T47D (cell line): Measurements from ENCODE around the gene GLCE.
A peak's percentile ranks its signal among the peaks of the same experiment; 100 is the strongest.

Experiments
- DNase-seq, 2 experiments: peaks; one replicate each; pipeline versions ENCODE4 v3.0.0 to v3.0.0-alpha.2; 2011 to 2012; ENCODE audit warnings: low read depth in 1 of 2, low spot score in 1 of 2
- JUND ChIP-seq: IDR thresholded peaks from 2 replicates; pipeline ENCODE4 v1.6.1; 2012; ENCODE audit warnings: low read depth
- in situ Hi-C: cut with HindIII; loops from 2 replicates; pipeline ENCODE4 v1.10.0; 2016; ENCODE audit warnings: low sequenced_read_pairs, low pct_unique_long_range_greater_than_20kb

GLCE gene

GRCh38 chr15:69209661-69210060, 49.2 kb downstream of the GLCE start:
- TF ChIP-seq JUND: no peak
- in situ Hi-C loops: no loop called here
- no peak for DNase-seq

- no peak for TF ChIP-seq JUND
- in situ Hi-C loops: no loop called here
- DNase-seq: no peak
Measured at GRCh38 chr15:69210574-69210973, 50.1 kb downstream of the GLCE start.

GRCh38 chr15:69213786-69214185, 53.4 kb downstream of the GLCE start:
- DNase-seq: no peak
- in situ Hi-C loops: no loop called here
- TF ChIP-seq JUND: no peak

- TF ChIP-seq JUND: no peak
- no peak for DNase-seq
- in situ Hi-C loops: no loop called here
Measured at GRCh38 chr15:69215314-69216035, 55.0 kb downstream of the GLCE start.

GRCh38 chr15:69217381-69217780, 56.9 kb downstream of the GLCE start:
- in situ Hi-C loops: no loop called here
- no peak for TF ChIP-seq JUND
- no peak for DNase-seq

- in situ Hi-C loops: no loop called here
- no peak for DNase-seq
- no peak for TF ChIP-seq JUND
Measured at GRCh38 chr15:69219690-69220089, 59.3 kb downstream of the GLCE start.

GRCh38 chr15:69222002-69222474, 61.6 kb downstream of the GLCE start:
- no peak for DNase-seq
- in situ Hi-C loops: no loop called here
- no peak for TF ChIP-seq JUND

GRCh38 chr15:69223083-69223813, 62.8 kb downstream of the GLCE start:
- no peak for TF ChIP-seq JUND
- no peak for DNase-seq
- in situ Hi-C loops: no loop called here

- in situ Hi-C loops: no loop called here
- no peak for TF ChIP-seq JUND
- DNase-seq: peak in 1 of 2 experiments; percentile 16
Measured at GRCh38 chr15:69224383-69224782, 63.9 kb downstream of the GLCE start.

GRCh38 chr15:69225355-69226022, 65.1 kb downstream of the GLCE start:
- TF ChIP-seq JUND: no peak
- peak; percentile 3 to 34 for DNase-seq
- in situ Hi-C loops: no loop called here

- no peak for DNase-seq
- no peak for TF ChIP-seq JUND
- in situ Hi-C loops: no loop called here
Measured at GRCh38 chr15:69226023-69226355, 65.6 kb downstream of the GLCE start.

GRCh38 chr15:69232144-69232543, 71.7 kb downstream of the GLCE start:
- in situ Hi-C loops: no loop called here
- no peak for TF ChIP-seq JUND
- no peak for DNase-seq

GRCh38 chr15:69232765-69233164, 72.3 kb downstream of the GLCE start:
- no peak for TF ChIP-seq JUND
- DNase-seq: no peak
- in situ Hi-C loops: no loop called here

- no peak for TF ChIP-seq JUND
- no peak for DNase-seq
- in situ Hi-C loops: no loop called here
Measured at GRCh38 chr15:69234676-69235075, 74.2 kb downstream of the GLCE start.
